HEK293 (cell line): Measurements from ENCODE around the gene ENDOU.

Experiments
- CTCF ChIA-PET: fragments of 350-600 bp; formaldehyde crosslinking; extraction: SDS; loops from one replicate; lab custom pipeline; 2021; ENCODE audit warnings: antibody characterized with exemption; lab: Yijun Ruan, JAX
- POLR2A ChIA-PET: fragments of 300-600 bp; formaldehyde crosslinking; extraction: SDS; loops from one replicate; lab custom pipeline; 2020; ENCODE audit warnings: antibody characterized with exemption, inconsistent platforms; lab: Yijun Ruan, JAX
- H3K27ac ChIP-seq: fragments of 200-500 bp; sonication (Bioruptor generic); 2 replicates; pipeline ENCODE4 v1.5.1; 2014; ENCODE audit warnings: low read depth, low read length, control low read depth, inconsistent platforms; ENCODE audit errors: extremely low read depth
- H3K36me3 ChIP-seq, 2 experiments: fragments of 200-500 bp in 1 of 2; sonication (Bioruptor generic) in 1 of 2; 1 replicate in 1 of 2; 2 replicates in 1 of 2; pipeline ENCODE4 v1.5.1; 2014 to 2017; ENCODE audit warnings: inconsistent platforms in 2 of 2, low read length in 2 of 2; ENCODE audit not compliant: control insufficient read depth in 2 of 2, insufficient read depth in 1 of 2
- H3K4me1 ChIP-seq: fragments of 200-500 bp; sonication (Bioruptor generic); 2 replicates; pipeline ENCODE4 v1.5.1; 2014; ENCODE audit warnings: mild to moderate bottlenecking, low read length, inconsistent platforms; ENCODE audit not compliant: control insufficient read depth, insufficient read depth
- H3K4me3 ChIP-seq: 2 replicates; pipeline ENCODE4 v1.5.1; 2011; ENCODE audit warnings: low read depth, mild to moderate bottlenecking, control low read depth, low read length, moderate library complexity
- H3K9me3 ChIP-seq: fragments of 200-500 bp; sonication (Bioruptor generic); 2 replicates; pipeline ENCODE4 v1.5.1; 2014; ENCODE audit warnings: low read depth, low read length, inconsistent platforms; ENCODE audit not compliant: control insufficient read depth, insufficient read depth
- HOXD13 ChIP-seq: sonication (generic); formaldehyde crosslinking; IDR thresholded peaks from 2 replicates; pipeline ENCODE4 v1.8.0; 2022; ENCODE audit warnings: missing genetic modification reagents, borderline replicate concordance
- IKZF3 ChIP-seq: fragments of 450-650 bp; IDR thresholded peaks from 2 replicates; pipeline ENCODE4 v1.5.0; 2018; ENCODE audit warnings: missing biosample characterization, mild to moderate bottlenecking, missing genetic modification characterization, moderate library complexity
- MZF1 ChIP-seq: fragments of 450-650 bp; formaldehyde crosslinking; IDR thresholded peaks from 2 replicates; pipeline ENCODE4 v1.5.1; 2017; ENCODE audit warnings: missing biosample characterization, missing genetic modification characterization, borderline replicate concordance
- ZNF132 ChIP-seq: fragments of 450-650 bp; formaldehyde crosslinking; IDR thresholded peaks from 2 replicates; pipeline ENCODE4 v1.5.1; 2017; ENCODE audit warnings: missing biosample characterization, missing genetic modification characterization, borderline replicate concordance
- ZNF302 ChIP-seq: fragments of 450-650 bp; formaldehyde crosslinking; IDR thresholded peaks from 2 replicates; pipeline ENCODE4 v1.5.1; 2016; ENCODE audit warnings: missing biosample characterization, missing genetic modification characterization, low read depth
- ZNF501 ChIP-seq: fragments of 450-650 bp; formaldehyde crosslinking; IDR thresholded peaks from 2 replicates; pipeline ENCODE4 v1.5.1; 2016; ENCODE audit warnings: missing biosample characterization, missing genetic modification characterization
- ZNF560 ChIP-seq: fragments of 450-650 bp; formaldehyde crosslinking; IDR thresholded peaks from 2 replicates; pipeline ENCODE4 v1.5.1; 2017; ENCODE audit warnings: missing biosample characterization, missing genetic modification characterization, borderline replicate concordance
- ZNF621 ChIP-seq: fragments of 450-650 bp; formaldehyde crosslinking; IDR thresholded peaks from 2 replicates; pipeline ENCODE4 v1.5.1; 2017; ENCODE audit warnings: missing biosample characterization, missing genetic modification characterization
- ZSCAN16 ChIP-seq: fragments of 450-650 bp; formaldehyde crosslinking; IDR thresholded peaks from 2 replicates; pipeline ENCODE4 v1.5.1; 2016; ENCODE audit warnings: missing biosample characterization, missing genetic modification characterization
- TF ChIP-seq, protein P1 (sequence below): fragments of 450-650 bp; formaldehyde crosslinking; IDR thresholded peaks from 2 replicates; pipeline ENCODE4; 2016; ENCODE audit warnings: missing biosample characterization, missing genetic modification characterization
- TF ChIP-seq, protein P2 (sequence below): fragments of 450-650 bp; formaldehyde crosslinking; IDR thresholded peaks from 2 replicates; pipeline ENCODE4 v1.5.1; 2017; ENCODE audit warnings: missing biosample characterization, missing genetic modification characterization
- TF ChIP-seq, protein P3 (sequence below): fragments of 450-650 bp; formaldehyde crosslinking; IDR thresholded peaks from 2 replicates; pipeline ENCODE4 v1.5.1; 2016; ENCODE audit warnings: missing biosample characterization, missing genetic modification characterization
- TF ChIP-seq, protein P4 (sequence below): fragments of 450-650 bp; formaldehyde crosslinking; IDR thresholded peaks from 2 replicates; pipeline ENCODE4 v1.5.1; 2016; ENCODE audit warnings: missing biosample characterization, missing genetic modification characterization, borderline replicate concordance
- TF ChIP-seq, protein P5 (sequence below): fragments of 450-650 bp; formaldehyde crosslinking; IDR thresholded peaks from 2 replicates; pipeline ENCODE4 v1.5.1; 2016; ENCODE audit warnings: missing biosample characterization, missing genetic modification characterization
- TF ChIP-seq, protein P6 (sequence below): sonication (generic); formaldehyde crosslinking; IDR thresholded peaks from 2 replicates; pipeline ENCODE4 v1.8.1; 2022; ENCODE audit warnings: mild to moderate bottlenecking, moderate library complexity, missing genetic modification reagents

ENDOU gene

DNA sequence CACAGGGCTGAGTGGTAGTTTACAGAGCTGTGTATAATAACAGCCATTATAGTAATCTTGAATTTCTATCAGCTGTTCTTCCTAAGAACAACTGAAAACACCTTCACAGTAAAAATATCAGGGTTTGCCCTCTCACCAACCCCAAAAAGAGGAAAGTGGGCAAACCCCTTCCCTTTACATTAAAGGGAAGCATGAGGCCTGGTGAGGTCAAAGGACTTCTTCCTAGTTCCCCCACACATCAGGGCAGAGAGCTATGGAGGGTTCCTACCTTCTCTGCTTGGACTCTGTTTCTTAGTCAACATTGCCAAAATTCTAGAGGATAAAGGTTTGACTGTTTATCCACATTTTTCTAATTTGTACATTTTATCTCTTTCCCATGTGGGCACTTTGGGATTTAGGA, 15.0 kb downstream of the ENDOU start (continued):
- TF ChIP-seq, protein P1, sequence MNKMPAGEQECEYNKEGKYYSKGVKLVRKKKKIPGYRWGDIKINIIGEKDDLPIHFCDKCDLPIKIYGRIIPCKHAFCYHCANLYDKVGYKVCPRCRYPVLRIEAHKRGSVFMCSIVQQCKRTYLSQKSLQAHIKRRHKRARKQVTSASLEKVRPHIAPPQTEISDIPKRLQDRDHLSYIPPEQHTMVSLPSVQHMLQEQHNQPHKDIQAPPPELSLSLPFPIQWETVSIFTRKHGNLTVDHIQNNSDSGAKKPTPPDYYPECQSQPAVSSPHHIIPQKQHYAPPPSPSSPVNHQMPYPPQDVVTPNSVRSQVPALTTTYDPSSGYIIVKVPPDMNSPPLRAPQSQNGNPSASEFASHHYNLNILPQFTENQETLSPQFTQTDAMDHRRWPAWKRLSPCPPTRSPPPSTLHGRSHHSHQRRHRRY: no peak
- TF ChIP-seq ZNF621 (no peak), ZSCAN16 (tag by site-specific recombination) (no peak), ZNF302 (tag by site-specific recombination) (no peak)
- TF ChIP-seq, protein P2, sequence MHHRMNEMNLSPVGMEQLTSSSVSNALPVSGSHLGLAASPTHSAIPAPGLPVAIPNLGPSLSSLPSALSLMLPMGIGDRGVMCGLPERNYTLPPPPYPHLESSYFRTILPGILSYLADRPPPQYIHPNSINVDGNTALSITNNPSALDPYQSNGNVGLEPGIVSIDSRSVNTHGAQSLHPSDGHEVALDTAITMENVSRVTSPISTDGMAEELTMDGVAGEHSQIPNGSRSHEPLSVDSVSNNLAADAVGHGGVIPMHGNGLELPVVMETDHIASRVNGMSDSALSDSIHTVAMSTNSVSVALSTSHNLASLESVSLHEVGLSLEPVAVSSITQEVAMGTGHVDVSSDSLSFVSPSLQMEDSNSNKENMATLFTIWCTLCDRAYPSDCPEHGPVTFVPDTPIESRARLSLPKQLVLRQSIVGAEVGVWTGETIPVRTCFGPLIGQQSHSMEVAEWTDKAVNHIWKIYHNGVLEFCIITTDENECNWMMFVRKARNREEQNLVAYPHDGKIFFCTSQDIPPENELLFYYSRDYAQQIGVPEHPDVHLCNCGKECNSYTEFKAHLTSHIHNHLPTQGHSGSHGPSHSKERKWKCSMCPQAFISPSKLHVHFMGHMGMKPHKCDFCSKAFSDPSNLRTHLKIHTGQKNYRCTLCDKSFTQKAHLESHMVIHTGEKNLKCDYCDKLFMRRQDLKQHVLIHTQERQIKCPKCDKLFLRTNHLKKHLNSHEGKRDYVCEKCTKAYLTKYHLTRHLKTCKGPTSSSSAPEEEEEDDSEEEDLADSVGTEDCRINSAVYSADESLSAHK: no peak

DNA sequence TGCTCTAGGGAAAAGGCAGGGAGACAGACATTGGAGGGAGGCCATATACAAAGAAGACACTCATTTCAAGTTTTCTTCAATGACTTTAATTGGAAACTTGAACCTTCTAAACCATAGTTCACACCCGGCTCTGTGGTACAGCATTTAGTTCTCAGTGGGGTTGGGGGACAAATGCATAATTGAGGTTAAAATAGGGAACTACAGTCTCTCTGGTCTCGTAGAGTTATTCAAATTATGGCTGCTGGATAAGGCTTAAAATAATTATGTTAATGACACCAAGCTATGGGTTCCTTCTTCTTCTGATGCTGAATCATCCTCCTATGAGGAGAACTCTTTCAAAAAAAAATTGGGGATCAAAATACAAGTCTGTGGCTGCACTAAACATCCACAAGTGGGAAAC, 15.6 kb downstream of the ENDOU start:
- ChIA-PET CTCF (interaction anchor here (0.5 to 11.4 kb wide), 7 partner anchors 18 to 463 kb away, joined by 3 to 271 read pairs (median 6); no protein-coding TSS in a partner anchor), POLR2A (no interaction called here)
- TF ChIP-seq IKZF3 (no peak), ZNF501 (no peak), ZNF560 (no peak), HOXD13 (CRISPR knock-in tag) (no peak)

DNA sequence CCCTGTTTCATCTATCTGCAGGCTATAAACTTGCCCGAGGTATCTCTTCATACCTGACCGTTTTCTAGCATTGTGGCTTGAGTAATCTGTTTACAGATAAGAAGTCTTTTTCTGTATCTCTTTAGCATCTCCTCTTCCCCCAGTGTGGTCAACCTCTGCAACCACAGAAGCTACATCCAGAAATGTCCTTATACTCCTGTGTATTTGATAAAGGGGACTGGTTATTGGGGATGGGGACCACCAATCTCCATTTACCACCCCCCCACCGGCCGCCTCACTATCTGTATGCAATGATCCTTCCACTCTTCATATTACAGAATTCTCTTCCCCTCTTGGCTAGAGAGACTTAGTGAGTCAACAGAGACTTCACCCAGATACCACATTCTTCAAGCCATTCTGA, 16.1 kb downstream of the ENDOU start:
- CTCF ChIA-PET: interaction anchor here (0.5 to 11.4 kb wide), 6 partner anchors 33 to 464 kb away, joined by 3 to 271 read pairs (median 5); no protein-coding TSS in a partner anchor
- Histone ChIP-seq H3K27ac (no peak overlapping the region), H3K4me1 (no peaks in the 10 kb centered on the region), H3K9me3 (no peaks in the 10 kb centered on the region), H3K4me3 (no peak overlapping the region), H3K36me3 (no peaks in the 10 kb centered on the region)
- TF ChIP-seq, protein P3, sequence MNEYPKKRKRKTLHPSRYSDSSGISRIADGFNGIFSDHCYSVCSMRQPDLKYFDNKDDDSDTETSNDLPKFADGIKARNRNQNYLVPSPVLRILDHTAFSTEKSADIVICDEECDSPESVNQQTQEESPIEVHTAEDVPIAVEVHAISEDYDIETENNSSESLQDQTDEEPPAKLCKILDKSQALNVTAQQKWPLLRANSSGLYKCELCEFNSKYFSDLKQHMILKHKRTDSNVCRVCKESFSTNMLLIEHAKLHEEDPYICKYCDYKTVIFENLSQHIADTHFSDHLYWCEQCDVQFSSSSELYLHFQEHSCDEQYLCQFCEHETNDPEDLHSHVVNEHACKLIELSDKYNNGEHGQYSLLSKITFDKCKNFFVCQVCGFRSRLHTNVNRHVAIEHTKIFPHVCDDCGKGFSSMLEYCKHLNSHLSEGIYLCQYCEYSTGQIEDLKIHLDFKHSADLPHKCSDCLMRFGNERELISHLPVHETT (tag by site-specific recombination): no peak
- TF ChIP-seq ZNF132 (no peak), MZF1 (tag by site-specific recombination) (no peak), IKZF3 (no peak)
- TF ChIP-seq, protein P4, sequence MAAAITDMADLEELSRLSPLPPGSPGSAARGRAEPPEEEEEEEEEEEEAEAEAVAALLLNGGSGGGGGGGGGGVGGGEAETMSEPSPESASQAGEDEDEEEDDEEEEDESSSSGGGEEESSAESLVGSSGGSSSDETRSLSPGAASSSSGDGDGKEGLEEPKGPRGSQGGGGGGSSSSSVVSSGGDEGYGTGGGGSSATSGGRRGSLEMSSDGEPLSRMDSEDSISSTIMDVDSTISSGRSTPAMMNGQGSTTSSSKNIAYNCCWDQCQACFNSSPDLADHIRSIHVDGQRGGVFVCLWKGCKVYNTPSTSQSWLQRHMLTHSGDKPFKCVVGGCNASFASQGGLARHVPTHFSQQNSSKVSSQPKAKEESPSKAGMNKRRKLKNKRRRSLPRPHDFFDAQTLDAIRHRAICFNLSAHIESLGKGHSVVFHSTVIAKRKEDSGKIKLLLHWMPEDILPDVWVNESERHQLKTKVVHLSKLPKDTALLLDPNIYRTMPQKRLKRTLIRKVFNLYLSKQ: no peak
- TF ChIP-seq, protein P5, sequence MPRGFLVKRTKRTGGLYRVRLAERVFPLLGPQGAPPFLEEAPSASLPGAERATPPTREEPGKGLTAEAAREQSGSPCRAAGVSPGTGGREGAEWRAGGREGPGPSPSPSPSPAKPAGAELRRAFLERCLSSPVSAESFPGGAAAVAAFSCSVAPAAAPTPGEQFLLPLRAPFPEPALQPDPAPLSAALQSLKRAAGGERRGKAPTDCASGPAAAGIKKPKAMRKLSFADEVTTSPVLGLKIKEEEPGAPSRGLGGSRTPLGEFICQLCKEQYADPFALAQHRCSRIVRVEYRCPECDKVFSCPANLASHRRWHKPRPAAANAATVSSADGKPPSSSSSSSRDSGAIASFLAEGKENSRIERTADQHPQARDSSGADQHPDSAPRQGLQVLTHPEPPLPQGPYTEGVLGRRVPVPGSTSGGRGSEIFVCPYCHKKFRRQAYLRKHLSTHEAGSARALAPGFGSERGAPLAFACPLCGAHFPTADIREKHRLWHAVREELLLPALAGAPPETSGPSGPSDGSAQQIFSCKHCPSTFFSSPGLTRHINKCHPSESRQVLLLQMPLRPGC (tag by site-specific recombination): no peak
- TF ChIP-seq, protein P6, sequence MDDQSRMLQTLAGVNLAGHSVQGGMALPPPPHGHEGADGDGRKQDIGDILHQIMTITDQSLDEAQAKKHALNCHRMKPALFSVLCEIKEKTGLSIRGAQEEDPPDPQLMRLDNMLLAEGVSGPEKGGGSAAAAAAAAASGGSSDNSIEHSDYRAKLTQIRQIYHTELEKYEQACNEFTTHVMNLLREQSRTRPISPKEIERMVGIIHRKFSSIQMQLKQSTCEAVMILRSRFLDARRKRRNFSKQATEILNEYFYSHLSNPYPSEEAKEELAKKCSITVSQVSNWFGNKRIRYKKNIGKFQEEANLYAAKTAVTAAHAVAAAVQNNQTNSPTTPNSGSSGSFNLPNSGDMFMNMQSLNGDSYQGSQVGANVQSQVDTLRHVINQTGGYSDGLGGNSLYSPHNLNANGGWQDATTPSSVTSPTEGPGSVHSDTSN: no peak
- POLR2A ChIA-PET: no interaction called here

More for the DNA sequence above, 15.6 kb downstream of the ENDOU start:
- no peaks in the 10 kb centered on the region for H3K4me1 ChIP-seq
- no peak overlapping the region for H3K4me3 ChIP-seq
- no peak overlapping the region for H3K27ac ChIP-seq
- H3K36me3 ChIP-seq: no peaks in the 10 kb centered on the region
- no peaks in the 10 kb centered on the region for H3K9me3 ChIP-seq
